ENCODE measurements around the gene LRRC8C.
"Not testable (repeated sequence)": the region's sequence is repeated elsewhere in the genome, so short reads cannot be mapped to it uniquely, and the experiment has no call there.

LRRC8C gene

DNA sequence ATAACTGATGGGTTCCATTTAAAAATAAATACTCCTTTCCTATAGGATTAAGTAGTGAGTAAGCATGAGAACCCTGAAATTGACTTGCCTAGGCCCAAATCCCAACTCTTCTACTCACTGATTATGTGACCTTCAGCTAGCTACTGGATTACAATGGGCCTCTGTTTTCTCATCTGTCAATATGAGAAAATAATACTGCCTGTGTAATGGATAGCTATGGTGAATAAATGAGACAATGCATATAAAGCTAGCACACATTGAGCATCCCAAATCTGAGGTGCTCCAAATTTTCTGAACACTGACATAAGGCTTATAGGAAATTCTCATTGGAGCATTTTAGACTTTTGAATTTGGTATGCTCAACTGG is 5.3 kb upstream of the LRRC8C start:
- Histone ChIP-seq H3K4me3 (ENCODE audit: low read depth in 1 of 2, low read length in 2 of 2) (no peak overlapping the region), H3K36me3 (ENCODE audit: insufficient read depth, low read length) (no peaks in the 10 kb centered on the region), H3K27me3 (ENCODE audit: insufficient read depth, low read length, poor library complexity) (no peaks in the 10 kb centered on the region), H3K4me1 (ENCODE audit: insufficient read depth, low read length) (peaks cover 8% of the 10 kb centered on the region), H3K9me3 (ENCODE audit: insufficient read depth, low read length, severe bottlenecking) (no peaks in the 10 kb centered on the region), H3K27ac (ENCODE audit: low read length) (no peak overlapping the region), H3K4me2 (ENCODE audit: insufficient read depth, low read length) (no peak overlapping the region), H2AFZ (ENCODE audit: low read depth, low read length) (no peak overlapping the region), H3K9ac (ENCODE audit: low read depth, low read length) (no peak overlapping the region), H3K79me2 (ENCODE audit: insufficient read depth, low read length) (no peaks in the 10 kb centered on the region), H4K20me1 (ENCODE audit: insufficient read depth, low read length) (no peaks in the 10 kb centered on the region)
- TF ChIP-seq EZH2 (IDR thresholded peaks at IDR 0.05; ENCODE audit: borderline replicate concordance, low read depth, low read length, severe bottlenecking): no peak
- TF ChIP-seq, protein P1, sequence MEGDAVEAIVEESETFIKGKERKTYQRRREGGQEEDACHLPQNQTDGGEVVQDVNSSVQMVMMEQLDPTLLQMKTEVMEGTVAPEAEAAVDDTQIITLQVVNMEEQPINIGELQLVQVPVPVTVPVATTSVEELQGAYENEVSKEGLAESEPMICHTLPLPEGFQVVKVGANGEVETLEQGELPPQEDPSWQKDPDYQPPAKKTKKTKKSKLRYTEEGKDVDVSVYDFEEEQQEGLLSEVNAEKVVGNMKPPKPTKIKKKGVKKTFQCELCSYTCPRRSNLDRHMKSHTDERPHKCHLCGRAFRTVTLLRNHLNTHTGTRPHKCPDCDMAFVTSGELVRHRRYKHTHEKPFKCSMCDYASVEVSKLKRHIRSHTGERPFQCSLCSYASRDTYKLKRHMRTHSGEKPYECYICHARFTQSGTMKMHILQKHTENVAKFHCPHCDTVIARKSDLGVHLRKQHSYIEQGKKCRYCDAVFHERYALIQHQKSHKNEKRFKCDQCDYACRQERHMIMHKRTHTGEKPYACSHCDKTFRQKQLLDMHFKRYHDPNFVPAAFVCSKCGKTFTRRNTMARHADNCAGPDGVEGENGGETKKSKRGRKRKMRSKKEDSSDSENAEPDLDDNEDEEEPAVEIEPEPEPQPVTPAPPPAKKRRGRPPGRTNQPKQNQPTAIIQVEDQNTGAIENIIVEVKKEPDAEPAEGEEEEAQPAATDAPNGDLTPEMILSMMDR (IDR thresholded peaks at IDR 0.05; ENCODE audit: borderline replicate concordance, extremely low read depth, low read length, poor library complexity, severe bottlenecking): no peak
- ATAC-seq (ENCODE audit: insufficient read depth, low read depth) (no peak), DNase-seq (no peak)

DNA sequence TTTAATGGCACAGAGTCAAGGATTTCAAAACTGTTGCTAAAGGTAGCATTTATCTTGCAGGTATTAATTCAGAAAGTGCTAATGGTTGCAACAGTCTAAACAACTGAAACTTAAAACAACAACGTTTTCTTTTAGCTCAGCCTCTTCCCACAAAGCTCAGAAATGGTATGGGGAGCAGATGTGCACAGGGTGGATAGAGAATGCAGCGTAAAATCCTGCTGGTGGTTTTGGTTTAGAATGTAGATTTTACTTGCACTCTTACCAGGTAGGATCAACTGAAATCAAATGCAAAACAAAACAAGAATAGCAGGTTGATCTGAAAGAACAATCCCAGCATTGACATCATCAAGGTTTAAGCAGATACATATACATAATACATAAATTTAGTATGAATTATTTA is 3.8 kb upstream of the LRRC8C start:
- DNase-seq: no peak

DNA sequence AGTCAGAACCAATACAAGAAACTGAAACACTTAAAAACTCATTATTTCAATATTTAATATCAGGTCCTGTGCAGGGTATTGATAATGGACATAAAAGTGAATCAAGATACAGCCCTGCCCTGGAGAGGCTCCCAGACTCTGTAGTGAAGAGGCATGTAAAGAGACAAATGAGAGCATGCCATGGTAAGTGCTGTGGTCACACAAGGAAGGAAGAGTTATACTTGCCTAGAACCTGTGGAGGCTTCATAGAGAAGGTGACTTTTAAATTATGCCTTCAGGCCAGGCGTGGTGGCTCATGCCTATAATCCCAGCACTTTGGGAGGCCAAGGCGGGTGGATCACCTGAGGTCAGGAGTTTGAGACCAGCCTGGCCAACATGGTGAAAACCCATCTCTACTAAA is 3.3 kb upstream of the LRRC8C start:
- H2AFZ ChIP-seq (ENCODE audit: low read depth, low read length); H3K27ac ChIP-seq (ENCODE audit: low read length); DNase-seq; H4K20me1 ChIP-seq (ENCODE audit: insufficient read depth, low read length); ATAC-seq (ENCODE audit: insufficient read depth, low read depth); H3K4me3 ChIP-seq (ENCODE audit: low read depth in 1 of 2, low read length in 2 of 2); H3K27me3 ChIP-seq (ENCODE audit: insufficient read depth, low read length, poor library complexity); H3K36me3 ChIP-seq (ENCODE audit: insufficient read depth, low read length); H3K9ac ChIP-seq (ENCODE audit: low read depth, low read length); H3K4me2 ChIP-seq (ENCODE audit: insufficient read depth, low read length); H3K9me3 ChIP-seq (ENCODE audit: insufficient read depth, low read length, severe bottlenecking): not testable (repeated sequence)
- H3K79me2 ChIP-seq (ENCODE audit: insufficient read depth, low read length): peaks cover 16% of the 10 kb centered on the region
- peaks cover 19% of the 10 kb centered on the region for H3K4me1 ChIP-seq (ENCODE audit: insufficient read depth, low read length)

More for the DNA sequence above, 3.8 kb upstream of the LRRC8C start:
- no peak for ATAC-seq (ENCODE audit: insufficient read depth, low read depth)
- no peak overlapping the region for H3K9ac ChIP-seq (ENCODE audit: low read depth, low read length)
- H3K4me3 ChIP-seq (ENCODE audit: low read depth in 1 of 2, low read length in 2 of 2): no peak overlapping the region
- no peaks in the 10 kb centered on the region; the same call in 1 of the 2 replicates for H3K36me3 ChIP-seq (ENCODE audit: insufficient read depth, low read length)
- H4K20me1 ChIP-seq (ENCODE audit: insufficient read depth, low read length): no peaks in the 10 kb centered on the region
- no peak overlapping the region for H2AFZ ChIP-seq (ENCODE audit: low read depth, low read length)
- no peaks in the 10 kb centered on the region for H3K27me3 ChIP-seq (ENCODE audit: insufficient read depth, low read length, poor library complexity)
- H3K4me1 ChIP-seq (ENCODE audit: insufficient read depth, low read length): peaks cover 15% of the 10 kb centered on the region
- TF ChIP-seq, protein P1 (IDR thresholded peaks at IDR 0.05; ENCODE audit: borderline replicate concordance, extremely low read depth, low read length, poor library complexity, severe bottlenecking): no peak
- no peak for TF ChIP-seq EZH2 (IDR thresholded peaks at IDR 0.05; ENCODE audit: borderline replicate concordance, low read depth, low read length, severe bottlenecking)
- no peak overlapping the region for H3K27ac ChIP-seq (ENCODE audit: low read length)
- H3K79me2 ChIP-seq (ENCODE audit: insufficient read depth, low read length): peaks cover 11% of the 10 kb centered on the region
- no peaks in the 10 kb centered on the region for H3K9me3 ChIP-seq (ENCODE audit: insufficient read depth, low read length, severe bottlenecking)
- H3K4me2 ChIP-seq (ENCODE audit: insufficient read depth, low read length): no peak overlapping the region

DNA sequence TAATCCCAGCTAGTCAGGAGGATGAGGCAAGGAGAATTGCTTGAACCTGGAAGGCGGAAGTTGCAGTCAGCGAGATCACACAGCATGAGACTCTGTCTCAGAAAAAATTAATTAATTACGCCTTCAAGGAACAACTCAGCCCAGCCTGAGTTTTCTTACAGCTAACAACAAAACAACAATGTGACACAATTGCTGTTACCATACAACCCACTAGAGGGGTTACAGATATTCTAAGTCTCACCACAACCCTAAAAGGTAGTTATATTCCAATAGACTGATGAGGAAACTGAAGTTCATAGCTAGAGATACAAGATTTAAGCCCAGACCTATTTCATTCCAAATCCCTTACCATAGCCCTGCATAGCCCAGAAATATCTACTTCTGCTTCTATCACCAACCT is 2.9 kb upstream of the LRRC8C start:
- Histone ChIP-seq H2AFZ (ENCODE audit: low read depth, low read length) (no peak overlapping the region), H3K27ac (ENCODE audit: low read length) (no peak overlapping the region), H3K4me2 (ENCODE audit: insufficient read depth, low read length) (no peak overlapping the region), H3K9me3 (ENCODE audit: insufficient read depth, low read length, severe bottlenecking) (no peaks in the 10 kb centered on the region), H3K4me1 (ENCODE audit: insufficient read depth, low read length) (peaks cover 24% of the 10 kb centered on the region), H3K27me3 (ENCODE audit: insufficient read depth, low read length, poor library complexity) (no peaks in the 10 kb centered on the region), H3K79me2 (ENCODE audit: insufficient read depth, low read length) (peaks cover 18% of the 10 kb centered on the region), H3K36me3 (ENCODE audit: insufficient read depth, low read length) (no peaks in the 10 kb centered on the region; the same call in 1 of the 2 replicates), H3K9ac (ENCODE audit: low read depth, low read length) (no peak overlapping the region), H3K4me3 (ENCODE audit: low read depth in 1 of 2, low read length in 2 of 2) (no peak overlapping the region), H4K20me1 (ENCODE audit: insufficient read depth, low read length) (no peaks in the 10 kb centered on the region)
- no peak for ATAC-seq (ENCODE audit: insufficient read depth, low read depth)
- no peak for TF ChIP-seq EZH2 (IDR thresholded peaks at IDR 0.05; ENCODE audit: borderline replicate concordance, low read depth, low read length, severe bottlenecking)
- TF ChIP-seq, protein P1 (IDR thresholded peaks at IDR 0.05; ENCODE audit: borderline replicate concordance, extremely low read depth, low read length, poor library complexity, severe bottlenecking): no peak
- no peak for DNase-seq
